Measurements from ENCODE around the gene INPP4B.

DNA sequence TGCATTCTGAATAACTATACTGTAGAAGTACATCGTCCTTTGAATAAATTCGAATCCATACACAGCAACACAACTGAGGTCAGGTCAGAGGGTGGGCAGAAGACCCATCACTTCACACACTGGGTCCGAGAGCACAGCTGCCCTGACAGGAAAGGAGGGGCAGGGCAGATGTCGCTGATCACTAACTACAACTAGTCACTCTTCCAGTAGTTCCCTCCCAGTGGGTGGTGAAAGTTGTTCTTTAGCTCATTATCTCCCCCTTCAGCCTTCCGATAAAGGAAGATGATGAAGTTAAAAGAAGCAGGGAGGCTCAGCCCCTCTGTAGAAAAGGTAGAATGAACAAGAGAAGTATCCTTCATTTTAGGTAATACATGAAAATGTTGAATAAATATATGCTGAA, 278.9 kb downstream of the INPP4B start:
- TF ChIP-seq, protein P1, sequence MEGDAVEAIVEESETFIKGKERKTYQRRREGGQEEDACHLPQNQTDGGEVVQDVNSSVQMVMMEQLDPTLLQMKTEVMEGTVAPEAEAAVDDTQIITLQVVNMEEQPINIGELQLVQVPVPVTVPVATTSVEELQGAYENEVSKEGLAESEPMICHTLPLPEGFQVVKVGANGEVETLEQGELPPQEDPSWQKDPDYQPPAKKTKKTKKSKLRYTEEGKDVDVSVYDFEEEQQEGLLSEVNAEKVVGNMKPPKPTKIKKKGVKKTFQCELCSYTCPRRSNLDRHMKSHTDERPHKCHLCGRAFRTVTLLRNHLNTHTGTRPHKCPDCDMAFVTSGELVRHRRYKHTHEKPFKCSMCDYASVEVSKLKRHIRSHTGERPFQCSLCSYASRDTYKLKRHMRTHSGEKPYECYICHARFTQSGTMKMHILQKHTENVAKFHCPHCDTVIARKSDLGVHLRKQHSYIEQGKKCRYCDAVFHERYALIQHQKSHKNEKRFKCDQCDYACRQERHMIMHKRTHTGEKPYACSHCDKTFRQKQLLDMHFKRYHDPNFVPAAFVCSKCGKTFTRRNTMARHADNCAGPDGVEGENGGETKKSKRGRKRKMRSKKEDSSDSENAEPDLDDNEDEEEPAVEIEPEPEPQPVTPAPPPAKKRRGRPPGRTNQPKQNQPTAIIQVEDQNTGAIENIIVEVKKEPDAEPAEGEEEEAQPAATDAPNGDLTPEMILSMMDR (IDR thresholded peaks at IDR 0.05): no peak
- TF ChIP-seq EP300 (IDR thresholded peaks at IDR 0.05) (no peak), POLR2AphosphoS5 (IDR thresholded peaks at IDR 0.05) (no peak)
